IMR-90 (cell line): Measurements from ENCODE around the gene ZFR2. TPM values are rescaled to one million over a fixed set of nuclear protein-coding genes. Genes with fewer than 3 reads are reported as not detected.
"Not testable (repeated sequence)": the region's sequence is repeated elsewhere in the genome, so short reads cannot be mapped to it uniquely, and the experiment has no call there.

Experiments used
- ATAC-seq: fragments of 200-7000 bp; cut with Tn5 transposase; 2 replicates; pipeline ENCODE4 v1.9.1; 2020; ENCODE audit warnings: low read depth, mild to moderate bottlenecking, moderate library complexity
- BruUV-seq: library from RNA; stranded (reverse); fragments of 400-500 nt; replicated peaks from 2 replicates; lab custom pipeline; 2021; lab: Mats Ljungman, UMichigan
- CTCF ChIA-PET: fragments of 300-600 bp; formaldehyde crosslinking; extraction: SDS; loops from one replicate; lab custom pipeline; 2021; ENCODE audit warnings: antibody characterized with exemption; lab: Yijun Ruan, JAX
- POLR2A ChIA-PET: fragments of 300-600 bp; sonication (Branson Sonifier 250); formaldehyde crosslinking; loops from one replicate; lab custom pipeline; 2022; ENCODE audit warnings: antibody characterized with exemption; ENCODE audit not compliant: unreplicated experiment; lab: Charles Lee
- DNase-seq: peaks from one replicate; pipeline ENCODE4 v3.0.0; 2013
- H2AFZ ChIP-seq: replicated peaks from 2 replicates; pipeline ENCODE3; 2013; ENCODE audit warnings: low read length, mild to moderate bottlenecking; ENCODE audit not compliant: poor library complexity
- H2AK5ac ChIP-seq: 2 replicates; pipeline ENCODE4 v1.6.1; 2013; ENCODE audit warnings: low read depth, low read length, inconsistent platforms
- H2AK9ac ChIP-seq: replicated peaks from 2 replicates; pipeline ENCODE3; 2013; ENCODE audit warnings: mild to moderate bottlenecking, low read depth, low read length, moderate library complexity; ENCODE audit not compliant: poor library complexity
- H2BK120ac ChIP-seq: 2 replicates; pipeline ENCODE4 v1.6.1; 2013; ENCODE audit warnings: low read depth, low read length, inconsistent platforms
- H2BK15ac ChIP-seq: 3 replicates; pipeline ENCODE4 v1.6.1; 2013; ENCODE audit warnings: low read depth, low read length, inconsistent platforms
- H2BK20ac ChIP-seq: 2 replicates; pipeline ENCODE4 v1.6.1; 2013; ENCODE audit warnings: low read depth, mild to moderate bottlenecking, inconsistent platforms, low read length, moderate library complexity
- H2BK5ac ChIP-seq: 2 replicates; pipeline ENCODE4 v1.6.1; 2013; ENCODE audit warnings: mild to moderate bottlenecking, low read depth, low read length, inconsistent platforms; ENCODE audit not compliant: poor library complexity, severe bottlenecking
- H3K14ac ChIP-seq: replicated peaks from 2 replicates; pipeline ENCODE4 v1.6.1; 2013; ENCODE audit warnings: low read depth, low read length, inconsistent platforms
- H3K18ac ChIP-seq: 2 replicates; pipeline ENCODE4 v1.6.1; 2013; ENCODE audit warnings: low read depth, low read length, control low read depth
- H3K23ac ChIP-seq: 2 replicates; pipeline ENCODE4 v1.6.1; 2013; ENCODE audit warnings: low read depth, low read length, inconsistent platforms
- H3K27ac ChIP-seq: 2 replicates; pipeline ENCODE4 v1.5.1; 2013; ENCODE audit warnings: mild to moderate bottlenecking, control low read depth, low read length; ENCODE audit not compliant: insufficient read depth
- H3K27me3 ChIP-seq: 2 replicates; pipeline ENCODE4 v1.6.1; 2013; ENCODE audit warnings: low read length; ENCODE audit not compliant: control insufficient read depth, insufficient read depth
- H3K36me3 ChIP-seq: 2 replicates; pipeline ENCODE4 v1.6.1; 2013; ENCODE audit warnings: low read length, mixed read lengths; ENCODE audit not compliant: control insufficient read depth, insufficient read depth
- H3K4ac ChIP-seq: 2 replicates; pipeline ENCODE4 v1.6.1; 2013; ENCODE audit warnings: low read depth, low read length, inconsistent platforms
- H3K4me1 ChIP-seq: 2 replicates; pipeline ENCODE4 v1.6.1; 2013; ENCODE audit warnings: low read length, mixed read lengths; ENCODE audit not compliant: control insufficient read depth, insufficient read depth
- H3K4me2 ChIP-seq: 2 replicates; pipeline ENCODE4 v1.6.1; 2013; ENCODE audit warnings: low read depth, mild to moderate bottlenecking, control low read depth, low read length, moderate library complexity
- H3K4me3 ChIP-seq: 2 replicates; pipeline ENCODE4 v1.5.1; 2013; ENCODE audit warnings: low read depth, mild to moderate bottlenecking, control low read depth, low read length, moderate library complexity; ENCODE audit not compliant: insufficient read depth
- H3K56ac ChIP-seq: 2 replicates; pipeline ENCODE4 v1.6.1; 2013; ENCODE audit warnings: low read length, inconsistent platforms; ENCODE audit not compliant: insufficient read depth; ENCODE audit errors: extremely low read depth
- H3K79me1 ChIP-seq, 2 experiments: 2 replicates each; pipeline ENCODE4 v1.6.1; 2013; ENCODE audit warnings: low read length in 2 of 2, inconsistent platforms in 1 of 2, low read depth in 1 of 2
- H3K9ac ChIP-seq: 2 replicates; pipeline ENCODE4 v1.6.1; 2013; ENCODE audit warnings: low read depth, low read length, control low read depth
- H3K9me1 ChIP-seq: 2 replicates; pipeline ENCODE4 v1.6.1; 2013; ENCODE audit warnings: low read length, inconsistent platforms; ENCODE audit not compliant: insufficient read depth
- H3K9me3 ChIP-seq: 2 replicates; pipeline ENCODE4 v1.6.1; 2013; ENCODE audit warnings: low read length; ENCODE audit not compliant: control insufficient read depth, insufficient read depth
- H4K20me1 ChIP-seq: 2 replicates; pipeline ENCODE4 v1.6.1; 2013; ENCODE audit warnings: low read length, inconsistent platforms; ENCODE audit not compliant: insufficient read depth
- H4K5ac ChIP-seq: 2 replicates; pipeline ENCODE4 v1.6.1; 2013; ENCODE audit warnings: mild to moderate bottlenecking, low read depth, low read length, control low read depth
- H4K8ac ChIP-seq, 2 experiments: 2 replicates each; pipeline ENCODE4 v1.6.1; 2013; ENCODE audit warnings: low read depth in 2 of 2, low read length in 2 of 2, control low read depth in 1 of 2, inconsistent platforms in 1 of 2
- H4K91ac ChIP-seq: 2 replicates; pipeline ENCODE4 v1.6.1; 2013; ENCODE audit warnings: low read depth, low read length, inconsistent platforms; ENCODE audit not compliant: insufficient read depth
- WGBS, 2 experiments: methylation state at CpG; one replicate each; pipeline versions ENCODE4 v1.1.5 to v1.1.7; 2013; ENCODE audit warnings: missing lambda C conversion rate in 2 of 2; ENCODE audit not compliant: insufficient read length in 1 of 2; ENCODE audit errors: extremely low coverage in 2 of 2; 5-methylcytosine and 5-hydroxymethylcytosine counted together
- dilution Hi-C: fragments of 300-500 bp; cut with HindIII; formaldehyde crosslinking; loops from one replicate; pipeline ENCODE4 v1.14.3; 2018; ENCODE audit warnings: low sequenced_read_pairs; ENCODE audit not compliant: unreplicated experiment
- in situ Hi-C: fragments of 300-500 bp; cut with MboI; formaldehyde crosslinking; loops from 3 replicates; pipeline ENCODE4 v1.14.3; 2019; ENCODE audit warnings: low sequenced_read_pairs, inconsistent platforms, mixed read lengths
- intact Hi-C: fragments of 100-400 bp; cut with micrococcal nuclease; formaldehyde crosslinking; loops from 2 replicates; pipeline ENCODE4 v1.10.0; 2022
- polyA plus RNA-seq, 3 experiments: library from polyadenylated mRNA; depleted of rRNA; stranded (reverse); fragments of >200 nt; gene quantifications; 2 replicates each; pipeline ENCODE4 v1.2.3, GENCODE V29; 2012; ENCODE audit warnings: low replicate concordance in 1 of 3
- total RNA-seq: library from RNA; depleted of rRNA; stranded (reverse); fragments of >200 nt; gene quantifications from 2 replicates; pipeline ENCODE4 v1.2.3, GENCODE V29; 2012

Gene ZFR2
- total and polyA plus RNA-seq, 2 of the 4 experiments (the other 2 are of a cell fraction), result 0.19 TPM; not detected in 1

DNA sequence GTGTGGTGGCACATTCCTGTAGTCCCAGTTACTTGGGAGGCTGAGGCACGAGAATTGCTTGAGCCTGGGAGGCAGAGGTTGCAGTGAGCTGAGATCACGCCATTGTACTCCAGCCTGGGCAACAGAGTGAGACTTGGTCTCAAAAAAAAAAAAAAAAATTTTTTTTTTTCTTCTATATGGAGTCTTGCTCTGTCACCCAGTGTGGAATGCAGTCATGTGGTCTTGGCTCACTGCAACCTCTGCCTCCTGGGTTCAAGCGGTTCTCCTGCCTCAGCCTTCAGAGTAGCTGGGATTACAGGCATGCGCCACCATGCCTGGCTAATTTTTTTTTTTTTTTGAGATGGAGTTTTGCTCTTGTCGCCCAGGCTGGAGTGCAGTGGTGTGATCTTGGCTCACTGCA lies 103.1 kb downstream of the ZFR2 start:
- BruUV-seq, H2BK20ac ChIP-seq, H3K9ac ChIP-seq, H3K4me1 ChIP-seq, H2BK15ac ChIP-seq, H2AK9ac ChIP-seq, H4K91ac ChIP-seq, H4K8ac ChIP-seq, H4K20me1 ChIP-seq, H2BK120ac ChIP-seq, dilution Hi-C loops, H3K4me3 ChIP-seq, H3K18ac ChIP-seq, H3K27me3 ChIP-seq, H3K56ac ChIP-seq, in situ Hi-C loops, CTCF ChIA-PET, H3K4ac ChIP-seq, H3K9me1 ChIP-seq, H2AFZ ChIP-seq, H2AK5ac ChIP-seq, H3K9me3 ChIP-seq, ATAC-seq, H2BK5ac ChIP-seq, H4K5ac ChIP-seq, intact Hi-C loops, H3K4me2 ChIP-seq, H3K27ac ChIP-seq, POLR2A ChIA-PET, H3K14ac ChIP-seq, H3K23ac ChIP-seq: not testable (repeated sequence)
- Histone ChIP-seq H3K36me3 (peaks cover 27% of the 10 kb centered on the region), H3K79me1 (peaks cover 17 to 25% of the 10 kb centered on the region in 2 experiments)
- peak; percentile 19 for DNase-seq
- no CpG with 5 or more reads among the region's 5 CpGs for WGBS, 2 experiments
